ENCODE data around the gene AKIRIN2.
"Not testable (repeated sequence)": the region's sequence is repeated elsewhere in the genome, so short reads cannot be mapped to it uniquely, and the experiment has no call there.

The AKIRIN2 gene

GRCh38 chr6:87718662-87719433 lies 16.8 kb upstream of the AKIRIN2 start:
- DNase-seq (ENCODE audit: low spot score) (no peak), FAIRE-seq (no peak)

- no peak for FAIRE-seq
These were observed 15.0 kb upstream of the AKIRIN2 start for GRCh38 chr6:87716928-87717614.

GRCh38 chr6:87714093-87714842 lies 12.2 kb upstream of the AKIRIN2 start:
- FAIRE-seq (no peak), DNase-seq (ENCODE audit: low spot score) (no peak)

More at GRCh38 chr6:87716928-87717614, 15.0 kb upstream of the AKIRIN2 start:
- DNase-seq (ENCODE audit: low spot score): no peak

- DNase-seq (ENCODE audit: low spot score); FAIRE-seq: not testable (repeated sequence)
These were observed 10.7 kb upstream of the AKIRIN2 start for GRCh38 chr6:87712713-87713112.

GRCh38 chr6:87710090-87710489 lies 8.1 kb upstream of the AKIRIN2 start:
- DNase-seq (ENCODE audit: low spot score): no peak
- no peak for FAIRE-seq

- FAIRE-seq; DNase-seq (ENCODE audit: low spot score): not testable (repeated sequence)
These were observed 6.8 kb upstream of the AKIRIN2 start for GRCh38 chr6:87708581-87709427.

GRCh38 chr6:87706187-87706966 lies 4.3 kb upstream of the AKIRIN2 start:
- peak; percentile 9 for DNase-seq (ENCODE audit: low spot score)
- FAIRE-seq: no peak

- DNase-seq (ENCODE audit: low spot score) (no peak), FAIRE-seq (no peak)
These were observed 3.1 kb upstream of the AKIRIN2 start for GRCh38 chr6:87705070-87705691.

GRCh38 chr6:87703039-87703438 lies 1.0 kb upstream of the AKIRIN2 start:
- not testable (repeated sequence) for DNase-seq (ENCODE audit: low spot score); FAIRE-seq

- FAIRE-seq: no peak
- peak; percentile 5 for DNase-seq (ENCODE audit: low spot score)
These were observed 534 bp upstream of the AKIRIN2 start for GRCh38 chr6:87702589-87702945.

GRCh38 chr6:87701344-87701675 lies 723 bp downstream of the AKIRIN2 start:
- peak; percentile 9 for DNase-seq (ENCODE audit: low spot score)
- FAIRE-seq: no peak

GRCh38 chr6:87700397-87701343 lies 1.4 kb downstream of the AKIRIN2 start:
- no peak for FAIRE-seq
- DNase-seq (ENCODE audit: low spot score): peak; percentile 20

- DNase-seq (ENCODE audit: low spot score): no peak
- no peak for FAIRE-seq
These were observed 2.5 kb downstream of the AKIRIN2 start for GRCh38 chr6:87699576-87699975.

GRCh38 chr6:87698547-87699006 lies 3.5 kb downstream of the AKIRIN2 start:
- DNase-seq (ENCODE audit: low spot score): no peak

GRCh38 chr6:87697581-87698546 lies 4.2 kb downstream of the AKIRIN2 start:
- DNase-seq (ENCODE audit: low spot score) (no peak), FAIRE-seq (no peak)

More at GRCh38 chr6:87698547-87699006, 3.5 kb downstream of the AKIRIN2 start:
- FAIRE-seq: no peak

- DNase-seq (ENCODE audit: low spot score); FAIRE-seq: not testable (repeated sequence)
These were observed 5.2 kb downstream of the AKIRIN2 start for GRCh38 chr6:87696817-87697216.

- no peak for DNase-seq (ENCODE audit: low spot score)
- FAIRE-seq: no peak
These were observed 9.9 kb downstream of the AKIRIN2 start for GRCh38 chr6:87692086-87692485.
